ENCODE measurements around the gene CD163L1.

Gene CD163L1

DNA sequence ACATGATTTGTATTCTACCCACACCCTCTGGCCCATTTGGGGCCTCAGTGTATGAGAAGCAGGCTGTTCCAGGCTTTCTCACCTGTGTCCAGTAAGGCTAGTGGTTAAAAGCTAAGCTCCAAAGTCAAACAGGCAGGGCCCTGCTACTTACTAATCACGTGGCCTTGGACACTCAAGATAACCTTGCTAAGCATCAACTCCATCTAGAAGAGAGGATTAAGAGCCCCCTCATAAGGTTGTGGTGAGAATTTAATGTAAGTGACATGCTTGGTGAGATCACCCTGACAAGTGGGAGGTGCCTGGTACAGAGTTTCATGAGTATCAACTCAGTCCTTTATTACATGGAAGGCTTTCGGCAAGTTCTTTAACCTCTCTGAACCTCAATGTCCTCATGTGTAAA, 122.3 kb downstream of the CD163L1 start:
- DNase-seq, result no peak

DNA sequence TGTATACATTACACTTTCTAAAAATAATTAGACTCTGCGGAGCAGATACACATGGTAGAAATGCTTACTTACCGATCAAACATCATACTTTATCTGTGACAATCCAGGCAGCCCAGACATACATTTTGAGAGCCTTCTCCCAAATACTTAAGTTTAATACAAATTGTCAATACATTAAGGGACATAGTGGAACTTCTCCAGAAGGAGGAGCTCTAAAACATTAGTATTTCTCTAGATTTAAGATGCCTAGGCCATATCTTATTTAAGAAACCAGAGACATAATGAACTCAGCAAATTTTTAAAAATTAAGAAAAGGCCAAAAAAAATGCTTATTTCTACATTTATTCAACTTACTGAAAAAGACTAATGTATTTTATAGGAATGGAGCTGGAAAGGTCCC, 124.0 kb downstream of the CD163L1 start:
- DNase-seq, result no peak

DNA sequence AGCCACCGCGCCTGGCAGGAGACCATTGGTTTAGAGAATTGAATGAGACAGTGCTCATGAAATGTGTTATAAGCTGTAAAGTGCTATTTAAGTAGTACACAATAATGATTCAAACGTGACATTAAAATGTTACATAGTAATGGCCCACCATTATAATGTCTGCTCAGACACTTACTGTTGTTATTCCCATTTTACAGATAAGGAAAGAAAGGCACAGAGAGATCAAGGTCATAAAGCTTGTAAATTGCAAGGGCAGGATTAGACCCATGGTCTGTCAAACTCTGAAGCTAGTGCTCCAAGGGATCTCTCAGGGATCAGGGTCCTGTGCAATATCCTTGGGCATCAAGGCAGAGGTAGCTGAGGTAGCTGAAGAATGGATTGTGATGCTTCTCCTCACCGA, 133.9 kb downstream of the CD163L1 start:
- DNase-seq, result no peak

All from DMS 273 treated with DMSO at 0.1 percent for 48 hours (cell line).